HG03025 (cell line): ENCODE measurements around the gene IL12A.
A peak's percentile ranks its signal among the peaks of the same experiment; 100 is the strongest.

ENCODE experiments used
- ATAC-seq: cut with Tn5 transposase; IDR thresholded peaks from one replicate; pipeline ENCODE4 v1.9.1; 2021; ENCODE audit warnings: mild to moderate bottlenecking, moderate library complexity; ENCODE audit not compliant: unreplicated experiment, low FRiP score

The IL12A gene

GRCh38 chr3:159989973-159990846 lies 1.6 kb downstream of the IL12A start:
- ATAC-seq = no peak

- no peak for ATAC-seq
Measured at GRCh38 chr3:159991591-159991990, 3.0 kb downstream of the IL12A start.

GRCh38 chr3:159992589-159992988 lies 4.0 kb downstream of the IL12A start:
- ATAC-seq = no peak

- no peak for ATAC-seq
Measured at GRCh38 chr3:159994182-159994581, 5.5 kb downstream of the IL12A start.

GRCh38 chr3:159995091-159995490 lies 6.5 kb downstream of the IL12A start:
- ATAC-seq = no peak

GRCh38 chr3:159996018-159996417 lies 7.4 kb downstream of the IL12A start:
- ATAC-seq = no peak

GRCh38 chr3:159996959-159997358 lies 8.3 kb downstream of the IL12A start:
- no peak for ATAC-seq

GRCh38 chr3:160001148-160001760 lies 12.6 kb downstream of the IL12A start:
- ATAC-seq = no peak

GRCh38 chr3:160001850-160002623 lies 13.4 kb downstream of the IL12A start:
- no peak for ATAC-seq

- ATAC-seq = peak; percentile 94
Measured at GRCh38 chr3:160003520-160004128, 15.0 kb downstream of the IL12A start.

GRCh38 chr3:160005004-160005403 lies 16.4 kb downstream of the IL12A start:
- no peak for ATAC-seq

- ATAC-seq = no peak
Measured at GRCh38 chr3:160006282-160007163, 17.9 kb downstream of the IL12A start.

- no peak for ATAC-seq
Measured at GRCh38 chr3:160008961-160009360, 20.3 kb downstream of the IL12A start.

GRCh38 chr3:160009525-160009924 lies 20.9 kb downstream of the IL12A start:
- no peak for ATAC-seq

GRCh38 chr3:160010578-160010977 lies 21.9 kb downstream of the IL12A start:
- ATAC-seq = peak; percentile 71

- ATAC-seq = peak; percentile 78
Measured at GRCh38 chr3:160012108-160012507, 23.5 kb downstream of the IL12A start.

- no peak for ATAC-seq
Measured at GRCh38 chr3:160016972-160017371, 28.3 kb downstream of the IL12A start.

- ATAC-seq = no peak
Measured at GRCh38 chr3:160018959-160019358, 30.3 kb downstream of the IL12A start.

GRCh38 chr3:160020057-160020711 lies 31.5 kb downstream of the IL12A start:
- ATAC-seq = no peak
